Endothelial cell of umbilical vein (primary cell): ENCODE data around the gene ADH7. TPM values are rescaled to one million over a fixed set of nuclear protein-coding genes. Genes with fewer than 3 reads are reported as not detected.

ENCODE experiments used
- BruUV-seq: library from RNA; stranded (reverse); fragments of 400-500 nt; replicated peaks from 2 replicates; lab custom pipeline; 2021; lab: Mats Ljungman, UMichigan
- CTCF ChIA-PET: fragments of 300-600, 350-600 bp; sonication (Branson Sonifier 250); formaldehyde crosslinking; loops from one replicate; lab custom pipeline; 2021; ENCODE audit warnings: antibody characterized with exemption, inconsistent platforms; lab: Charles Lee
- POLR2A ChIA-PET: fragments of 300-600, 350-600 bp; sonication (Branson Sonifier 250); formaldehyde crosslinking; loops from one replicate; lab custom pipeline; 2021; ENCODE audit warnings: antibody characterized with exemption, inconsistent platforms; lab: Charles Lee
- DNase-seq: peaks from one replicate; pipeline ENCODE4 v3.0.0-alpha.2; 2011; ENCODE audit warnings: low read depth, low spot score
- FAIRE-seq: peaks from 2 replicates; lab custom pipeline; 2011; peaks lifted over from hg19 to GRCh38; lab: Jason Lieb, UNC
- H2AFZ ChIP-seq: 2 replicates; pipeline ENCODE4 v1.6.0; 2012; ENCODE audit warnings: low read depth, low read length, control low read depth, inconsistent platforms
- H3K27ac ChIP-seq: 2 replicates; pipeline ENCODE4 v1.5.1; 2011; ENCODE audit warnings: low read depth, mild to moderate bottlenecking, control low read depth, low read length, moderate library complexity; ENCODE audit not compliant: insufficient read depth
- H3K27me3 ChIP-seq, 2 experiments: 2 replicates each; pipeline versions ENCODE4 v1.6.0 to v1.6.1; 2011; ENCODE audit warnings: low read length in 2 of 2, mixed read lengths in 1 of 2; ENCODE audit not compliant: control insufficient read depth in 2 of 2, insufficient read depth in 2 of 2
- H3K36me3 ChIP-seq, 2 experiments: 2 replicates in 1 of 2; 3 replicates in 1 of 2; pipeline ENCODE4 v1.5.1; 2011; ENCODE audit warnings: low read length in 2 of 2, mild to moderate bottlenecking in 1 of 2, moderate library complexity in 1 of 2; ENCODE audit not compliant: control insufficient read depth in 2 of 2, insufficient read depth in 2 of 2; ENCODE audit errors: extremely low read depth in 1 of 2
- H3K4me1 ChIP-seq: 3 replicates; pipeline ENCODE4 v1.5.1; 2011; ENCODE audit warnings: mild to moderate bottlenecking, low read length; ENCODE audit not compliant: control insufficient read depth, insufficient read depth; ENCODE audit errors: extremely low read depth
- H3K4me2 ChIP-seq: 2 replicates; pipeline ENCODE4 v1.6.1; 2011; ENCODE audit warnings: low read length, control low read depth, mixed read lengths; ENCODE audit not compliant: insufficient read depth
- H3K4me3 ChIP-seq, 3 experiments: fragments of 200-600 bp in 1 of 3; sonication (generic), shearing (Covaris generic) in 1 of 3; replicated peaks in 1 of 3; 2 replicates each; pipeline ENCODE4 v1.5.1; 2011 to 2016; ENCODE audit warnings: control low read depth in 3 of 3, low read length in 3 of 3, mild to moderate bottlenecking in 2 of 3, inconsistent platforms in 1 of 3, low read depth in 1 of 3, moderate library complexity in 1 of 3; ENCODE audit not compliant: insufficient read depth in 1 of 3
- H3K79me2 ChIP-seq: 2 replicates; pipeline ENCODE4 v1.6.0; 2012; ENCODE audit warnings: low read length, inconsistent platforms; ENCODE audit not compliant: control insufficient read depth, insufficient read depth
- H3K9ac ChIP-seq: replicated peaks from 2 replicates; pipeline ENCODE3; 2011; ENCODE audit warnings: low read length, control low read depth; ENCODE audit not compliant: insufficient read depth; ENCODE audit errors: extremely low read depth
- H3K9me1 ChIP-seq: replicated peaks from 3 replicates; pipeline ENCODE4 v1.6.0; 2011; ENCODE audit warnings: mild to moderate bottlenecking, low read length; ENCODE audit not compliant: control insufficient read depth, insufficient read depth; ENCODE audit errors: extremely low read depth
- H3K9me3 ChIP-seq: replicated peaks from 2 replicates; pipeline ENCODE4 v1.5.1; 2012; ENCODE audit warnings: low read length, inconsistent platforms; ENCODE audit not compliant: control insufficient read depth, insufficient read depth
- H4K20me1 ChIP-seq: replicated peaks from 2 replicates; pipeline ENCODE3; 2011; ENCODE audit warnings: mild to moderate bottlenecking, low read length; ENCODE audit not compliant: control insufficient read depth, insufficient read depth; ENCODE audit errors: extremely low read depth
- CTCF ChIP-seq, 2 donors: IDR thresholded peaks; 1 replicate in 1 of 2; 2 replicates in 1 of 2; pipeline ENCODE4 v1.5.1; 2011; ENCODE audit warnings: low read length in 2 of 2, mild to moderate bottlenecking in 2 of 2, moderate library complexity in 2 of 2, control low read depth in 1 of 2, inconsistent platforms in 1 of 2, low read depth in 1 of 2; ENCODE audit not compliant: insufficient read depth in 1 of 2; ENCODE audit errors: extremely low read depth in 1 of 2
- EZH2 ChIP-seq: IDR thresholded peaks from 2 replicates; pipeline ENCODE4 v1.6.1; 2012; ENCODE audit warnings: borderline replicate concordance, low read depth, mild to moderate bottlenecking, moderate library complexity, low read length, inconsistent platforms; ENCODE audit not compliant: severe bottlenecking
- FOS ChIP-seq: IDR thresholded peaks from 2 replicates; pipeline ENCODE4 v1.6.1; 2011; ENCODE audit warnings: mild to moderate bottlenecking, low read length, moderate library complexity, borderline replicate concordance; ENCODE audit not compliant: insufficient read depth
- GATA2 ChIP-seq: IDR thresholded peaks from 2 replicates; pipeline ENCODE4 v1.7.0; 2011; ENCODE audit warnings: low read depth, mild to moderate bottlenecking, moderate library complexity, mixed read lengths, low read length; ENCODE audit not compliant: insufficient read length, insufficient read depth
- JUN ChIP-seq: IDR thresholded peaks from 2 replicates; pipeline ENCODE4 v1.6.1; 2011; ENCODE audit warnings: borderline replicate concordance, low read depth; ENCODE audit not compliant: insufficient read length, insufficient read depth
- MAX ChIP-seq: IDR thresholded peaks from 2 replicates; pipeline ENCODE4 v1.6.1; 2011; ENCODE audit not compliant: insufficient read depth, insufficient read length
- MYC ChIP-seq: IDR thresholded peaks from one replicate; pipeline ENCODE4 v1.6.1; 2011; ENCODE audit warnings: mild to moderate bottlenecking, low read depth, low read length
- dilution Hi-C: fragments of 300-500 bp; cut with MboI; formaldehyde crosslinking; loops from one replicate; pipeline ENCODE4 v1.15.0; 2019; ENCODE audit warnings: low sequenced_read_pairs; ENCODE audit not compliant: extremely low pct_ligation_motif_present
- intact Hi-C: fragments of 100-400 bp; cut with micrococcal nuclease; formaldehyde crosslinking; loops from one replicate; pipeline ENCODE4 v1.10.0; 2022
- polyA plus RNA-seq, 4 experiments: library from polyadenylated mRNA; depleted of rRNA in 3 of 4; stranded (reverse) in 3 of 4; unstranded in 1 of 4; fragments of >200 nt; gene quantifications; 2 replicates each; pipeline versions ENCODE4 v1.2.1 to v1.2.3, GENCODE V29; 2011 to 2012; ENCODE audit warnings: missing spikeins in 1 of 4
- total RNA-seq: library from RNA; stranded (reverse); gene quantifications from 2 replicates; pipeline ENCODE4 v1.2.3, GENCODE V29; 2021

The ADH7 gene
- total and polyA plus RNA-seq, 2 donors (not counting 3 experiments of a cell fraction or from before 2014, with no cell fraction given), result not detected

GRCh38 chr4:99362768-99363167, 72.4 kb downstream of the ADH7 start:
- no peak overlapping the region for H3K9ac ChIP-seq
- no peak overlapping the region for H3K27ac ChIP-seq
- no peak overlapping the region for H3K4me2 ChIP-seq
- H3K9me1 ChIP-seq, result no peaks in the 10 kb centered on the region
- DNase-seq (no peak), FAIRE-seq (no peak)
- CTCF ChIA-PET, result interaction anchor here (1.0 to 1.4 kb wide), 2 partner anchors 10 to 80 kb away, joined by 3 read pairs; no protein-coding TSS in a partner anchor
- no peaks in the 10 kb centered on the region for H3K36me3 ChIP-seq
- no peak overlapping the region for H2AFZ ChIP-seq
- H3K4me3 ChIP-seq, result no peak overlapping the region
- POLR2A ChIA-PET, result no interaction called here
- no peaks in the 10 kb centered on the region for H3K9me3 ChIP-seq
- dilution Hi-C loops (no loop called here), intact Hi-C loops (no loop called here)
- H3K27me3 ChIP-seq, result no peaks in the 10 kb centered on the region
- no TSS peak for BruUV-seq
- no peaks in the 10 kb centered on the region for H4K20me1 ChIP-seq
- no peak for TF ChIP-seq GATA2
- TF ChIP-seq FOS, result no peak
- TF ChIP-seq MAX, result no peak
- no peak for TF ChIP-seq EZH2
- no peak for TF ChIP-seq JUN
- TF ChIP-seq MYC, result no peak
- no peak for TF ChIP-seq CTCF (IDR thresholded peaks at IDR 0.05; ENCODE audit: extremely low read depth in 1 of 2, insufficient read depth in 1 of 2, low read depth in 1 of 2, low read length in 2 of 2)
- H3K79me2 ChIP-seq, result no peaks in the 10 kb centered on the region
- H3K4me1 ChIP-seq, result no peaks in the 10 kb centered on the region

Other genes with a start within 250 kb of the ADH7 start
- gene ADH6, start 216.1 kb downstream of the ADH7 start, total RNA-seq, result not detected in 2 replicates
- gene ADH6, start 216.1 kb downstream of the ADH7 start, polyA plus RNA-seq, result not detected in 2 replicates
- not detected in 2 replicates for gene ADH1A, start 144.4 kb downstream of the ADH7 start, total RNA-seq
- not detected in 2 replicates for gene ADH1A, start 144.4 kb downstream of the ADH7 start, polyA plus RNA-seq
- not detected in 2 replicates for gene ADH1B, start 113.9 kb downstream of the ADH7 start, total RNA-seq
- gene ADH1B, start 113.9 kb downstream of the ADH7 start, polyA plus RNA-seq, result not detected in 2 replicates
- gene ADH1C, start 82.6 kb downstream of the ADH7 start, total RNA-seq, result not detected in 2 replicates
- not detected in 2 replicates for gene ADH1C, start 82.6 kb downstream of the ADH7 start, polyA plus RNA-seq
- not detected in 2 replicates for gene C4orf17, start 75.7 kb upstream of the ADH7 start, total RNA-seq
- not detected in 2 replicates for gene C4orf17, start 75.7 kb upstream of the ADH7 start, polyA plus RNA-seq
- 6.5 and 8.4 TPM in 2 replicates for gene TRMT10A, start 128.7 kb upstream of the ADH7 start, total RNA-seq
- gene TRMT10A, start 128.7 kb upstream of the ADH7 start, polyA plus RNA-seq, result 1.3 and 1.7 TPM in 2 replicates
- gene MTTP, start 139.5 kb upstream of the ADH7 start, total RNA-seq, result not detected in 2 replicates
- not detected in 2 replicates for gene MTTP, start 139.5 kb upstream of the ADH7 start, polyA plus RNA-seq
- not detected in 2 replicates for gene C4orf54, start 222.5 kb upstream of the ADH7 start, total RNA-seq
- not detected in 2 replicates for gene C4orf54, start 222.5 kb upstream of the ADH7 start, polyA plus RNA-seq